IMR-90 (cell line): ENCODE data around the gene FAF2. TPM values are rescaled to one million over a fixed set of nuclear protein-coding genes. Genes with fewer than 3 reads are reported as not detected.

Source experiments
- ATAC-seq: fragments of 200-7000 bp; cut with Tn5 transposase; 2 replicates; pipeline ENCODE4 v1.9.1; 2020; ENCODE audit warnings: low read depth, mild to moderate bottlenecking, moderate library complexity
- BruUV-seq: library from RNA; stranded (reverse); fragments of 400-500 nt; replicated peaks from 2 replicates; lab custom pipeline; 2021; lab: Mats Ljungman, UMichigan
- CTCF ChIA-PET: fragments of 300-600 bp; formaldehyde crosslinking; extraction: SDS; loops from one replicate; lab custom pipeline; 2021; ENCODE audit warnings: antibody characterized with exemption; lab: Yijun Ruan, JAX
- POLR2A ChIA-PET: fragments of 300-600 bp; sonication (Branson Sonifier 250); formaldehyde crosslinking; loops from one replicate; lab custom pipeline; 2022; ENCODE audit warnings: antibody characterized with exemption; ENCODE audit not compliant: unreplicated experiment; lab: Charles Lee
- DNase-seq: peaks from one replicate; pipeline ENCODE4 v3.0.0; 2013
- H2AFZ ChIP-seq: replicated peaks from 2 replicates; pipeline ENCODE3; 2013; ENCODE audit warnings: low read length, mild to moderate bottlenecking; ENCODE audit not compliant: poor library complexity
- H2AK5ac ChIP-seq: 2 replicates; pipeline ENCODE4 v1.6.1; 2013; ENCODE audit warnings: low read depth, low read length, inconsistent platforms
- H2AK9ac ChIP-seq: replicated peaks from 2 replicates; pipeline ENCODE3; 2013; ENCODE audit warnings: mild to moderate bottlenecking, low read depth, low read length, moderate library complexity; ENCODE audit not compliant: poor library complexity
- H2BK120ac ChIP-seq: 2 replicates; pipeline ENCODE4 v1.6.1; 2013; ENCODE audit warnings: low read depth, low read length, inconsistent platforms
- H2BK15ac ChIP-seq: 3 replicates; pipeline ENCODE4 v1.6.1; 2013; ENCODE audit warnings: low read depth, low read length, inconsistent platforms
- H2BK20ac ChIP-seq: 2 replicates; pipeline ENCODE4 v1.6.1; 2013; ENCODE audit warnings: low read depth, mild to moderate bottlenecking, inconsistent platforms, low read length, moderate library complexity
- H2BK5ac ChIP-seq: 2 replicates; pipeline ENCODE4 v1.6.1; 2013; ENCODE audit warnings: mild to moderate bottlenecking, low read depth, low read length, inconsistent platforms; ENCODE audit not compliant: poor library complexity, severe bottlenecking
- H3K14ac ChIP-seq: replicated peaks from 2 replicates; pipeline ENCODE4 v1.6.1; 2013; ENCODE audit warnings: low read depth, low read length, inconsistent platforms
- H3K18ac ChIP-seq: 2 replicates; pipeline ENCODE4 v1.6.1; 2013; ENCODE audit warnings: low read depth, low read length, control low read depth
- H3K23ac ChIP-seq: 2 replicates; pipeline ENCODE4 v1.6.1; 2013; ENCODE audit warnings: low read depth, low read length, inconsistent platforms
- H3K27ac ChIP-seq: 2 replicates; pipeline ENCODE4 v1.5.1; 2013; ENCODE audit warnings: mild to moderate bottlenecking, control low read depth, low read length; ENCODE audit not compliant: insufficient read depth
- H3K27me3 ChIP-seq: 2 replicates; pipeline ENCODE4 v1.6.1; 2013; ENCODE audit warnings: low read length; ENCODE audit not compliant: control insufficient read depth, insufficient read depth
- H3K36me3 ChIP-seq: 2 replicates; pipeline ENCODE4 v1.6.1; 2013; ENCODE audit warnings: low read length, mixed read lengths; ENCODE audit not compliant: control insufficient read depth, insufficient read depth
- H3K4ac ChIP-seq: 2 replicates; pipeline ENCODE4 v1.6.1; 2013; ENCODE audit warnings: low read depth, low read length, inconsistent platforms
- H3K4me1 ChIP-seq: 2 replicates; pipeline ENCODE4 v1.6.1; 2013; ENCODE audit warnings: low read length, mixed read lengths; ENCODE audit not compliant: control insufficient read depth, insufficient read depth
- H3K4me2 ChIP-seq: 2 replicates; pipeline ENCODE4 v1.6.1; 2013; ENCODE audit warnings: low read depth, mild to moderate bottlenecking, control low read depth, low read length, moderate library complexity
- H3K4me3 ChIP-seq: 2 replicates; pipeline ENCODE4 v1.5.1; 2013; ENCODE audit warnings: low read depth, mild to moderate bottlenecking, control low read depth, low read length, moderate library complexity; ENCODE audit not compliant: insufficient read depth
- H3K56ac ChIP-seq: 2 replicates; pipeline ENCODE4 v1.6.1; 2013; ENCODE audit warnings: low read length, inconsistent platforms; ENCODE audit not compliant: insufficient read depth; ENCODE audit errors: extremely low read depth
- H3K79me1 ChIP-seq, 2 experiments: 2 replicates each; pipeline ENCODE4 v1.6.1; 2013; ENCODE audit warnings: low read length in 2 of 2, inconsistent platforms in 1 of 2, low read depth in 1 of 2
- H3K9ac ChIP-seq: 2 replicates; pipeline ENCODE4 v1.6.1; 2013; ENCODE audit warnings: low read depth, low read length, control low read depth
- H3K9me1 ChIP-seq: 2 replicates; pipeline ENCODE4 v1.6.1; 2013; ENCODE audit warnings: low read length, inconsistent platforms; ENCODE audit not compliant: insufficient read depth
- H3K9me3 ChIP-seq: 2 replicates; pipeline ENCODE4 v1.6.1; 2013; ENCODE audit warnings: low read length; ENCODE audit not compliant: control insufficient read depth, insufficient read depth
- H4K20me1 ChIP-seq: 2 replicates; pipeline ENCODE4 v1.6.1; 2013; ENCODE audit warnings: low read length, inconsistent platforms; ENCODE audit not compliant: insufficient read depth
- H4K5ac ChIP-seq: 2 replicates; pipeline ENCODE4 v1.6.1; 2013; ENCODE audit warnings: mild to moderate bottlenecking, low read depth, low read length, control low read depth
- H4K8ac ChIP-seq, 2 experiments: 2 replicates each; pipeline ENCODE4 v1.6.1; 2013; ENCODE audit warnings: low read depth in 2 of 2, low read length in 2 of 2, control low read depth in 1 of 2, inconsistent platforms in 1 of 2
- H4K91ac ChIP-seq: 2 replicates; pipeline ENCODE4 v1.6.1; 2013; ENCODE audit warnings: low read depth, low read length, inconsistent platforms; ENCODE audit not compliant: insufficient read depth
- CEBPB ChIP-seq: IDR thresholded peaks from 2 replicates; pipeline ENCODE4 v1.6.1; 2012; ENCODE audit warnings: low read depth, low read length, improper control_type of control experiment
- POLR2A ChIP-seq: IDR thresholded peaks from 2 replicates; pipeline ENCODE4 v1.6.1; 2012; ENCODE audit warnings: mild to moderate bottlenecking, low read depth, low read length
- RAD21 ChIP-seq: IDR thresholded peaks from 2 replicates; pipeline ENCODE4 v1.6.1; 2012; ENCODE audit warnings: low read length, improper control_type of control experiment
- WGBS, 2 experiments: methylation state at CpG; one replicate each; pipeline versions ENCODE4 v1.1.5 to v1.1.7; 2013; ENCODE audit warnings: missing lambda C conversion rate in 2 of 2; ENCODE audit not compliant: insufficient read length in 1 of 2; ENCODE audit errors: extremely low coverage in 2 of 2; 5-methylcytosine and 5-hydroxymethylcytosine counted together
- dilution Hi-C: fragments of 300-500 bp; cut with HindIII; formaldehyde crosslinking; loops from one replicate; pipeline ENCODE4 v1.14.3; 2018; ENCODE audit warnings: low sequenced_read_pairs; ENCODE audit not compliant: unreplicated experiment
- in situ Hi-C: fragments of 300-500 bp; cut with MboI; formaldehyde crosslinking; loops from 3 replicates; pipeline ENCODE4 v1.14.3; 2019; ENCODE audit warnings: low sequenced_read_pairs, inconsistent platforms, mixed read lengths
- intact Hi-C: fragments of 100-400 bp; cut with micrococcal nuclease; formaldehyde crosslinking; loops from 2 replicates; pipeline ENCODE4 v1.10.0; 2022
- polyA plus RNA-seq, 3 experiments: library from polyadenylated mRNA; depleted of rRNA; stranded (reverse); fragments of >200 nt; gene quantifications; 2 replicates each; pipeline ENCODE4 v1.2.3, GENCODE V29; 2012; ENCODE audit warnings: low replicate concordance in 1 of 3
- total RNA-seq: library from RNA; depleted of rRNA; stranded (reverse); fragments of >200 nt; gene quantifications from 2 replicates; pipeline ENCODE4 v1.2.3, GENCODE V29; 2012
- TF ChIP-seq, protein P1 (sequence below): fragments of 150-350 bp; IDR thresholded peaks from 2 replicates; pipeline ENCODE4 v1.6.1; 2017; ENCODE audit warnings: mild to moderate bottlenecking, antibody characterized with exemption, low read length, low read depth

Gene FAF2
- total and polyA plus RNA-seq, 2 of the 4 experiments (the other 2 are of a cell fraction): 32.9 to 47.0 TPM

DNA sequence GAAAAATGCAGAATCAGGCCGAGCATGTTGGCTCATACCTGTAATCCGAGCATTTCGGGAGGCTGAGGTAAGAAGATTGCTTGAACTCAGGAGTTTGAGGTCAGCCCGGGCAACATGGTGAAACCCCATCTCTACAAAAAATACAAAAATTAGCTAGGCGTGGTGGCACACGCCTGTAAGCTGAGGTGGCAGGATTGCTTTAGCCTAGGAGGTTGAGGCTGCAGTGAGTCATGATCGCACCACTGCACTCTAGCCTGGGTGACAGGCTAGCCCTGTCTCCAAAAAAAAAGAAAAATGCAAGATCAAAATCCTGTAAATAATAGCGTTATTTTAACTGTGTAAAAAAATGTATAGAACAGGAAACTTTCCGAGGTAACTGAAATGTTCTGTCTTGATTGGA lies 49.7 kb downstream of the FAF2 start:
- Histone ChIP-seq H2BK20ac (no peak overlapping the region), H3K36me3 (peaks cover 49% of the 10 kb centered on the region), H3K9me3 (no peaks in the 10 kb centered on the region), H3K4ac (peak overlapping the region; percentile 47; the same call in 1 of the 2 replicates), H2AK9ac (no peak overlapping the region), H3K27me3 (no peaks in the 10 kb centered on the region), H4K8ac (peak overlapping the region in 1 of 2 experiments; percentile 73; a peak in 2 of 4 replicates), H3K14ac (0 out of 2 replicates have a peak overlapping the region, but pooled peaks have one; percentile 52), H3K27ac (no peak overlapping the region), H2BK120ac (no peak overlapping the region), H2BK5ac (peak overlapping the region; percentile 20), H2BK15ac (no peak overlapping the region), H3K9me1 (peaks cover 7% of the 10 kb centered on the region), H3K4me2 (no peak overlapping the region), H3K4me3 (no peak overlapping the region), H3K9ac (no peak overlapping the region), H2AK5ac (0 out of 2 replicates have a peak overlapping the region, but pooled peaks have one; percentile 21), H4K91ac (no peak overlapping the region), H3K79me1 (peaks cover 23 to 42% of the 10 kb centered on the region in 2 experiments), H3K18ac (no peak overlapping the region), H3K4me1 (peaks cover 11% of the 10 kb centered on the region; the same call in 1 of the 2 replicates), H4K5ac (no peak overlapping the region), H4K20me1 (peaks cover 6% of the 10 kb centered on the region; the same call in 1 of the 2 replicates), H3K23ac (no peak overlapping the region), H3K56ac (no peak overlapping the region), H2AFZ (no peak overlapping the region)
- intact Hi-C loops (no loop called here), dilution Hi-C loops (no loop called here), in situ Hi-C loops (no loop called here)
- TF ChIP-seq, protein P1, sequence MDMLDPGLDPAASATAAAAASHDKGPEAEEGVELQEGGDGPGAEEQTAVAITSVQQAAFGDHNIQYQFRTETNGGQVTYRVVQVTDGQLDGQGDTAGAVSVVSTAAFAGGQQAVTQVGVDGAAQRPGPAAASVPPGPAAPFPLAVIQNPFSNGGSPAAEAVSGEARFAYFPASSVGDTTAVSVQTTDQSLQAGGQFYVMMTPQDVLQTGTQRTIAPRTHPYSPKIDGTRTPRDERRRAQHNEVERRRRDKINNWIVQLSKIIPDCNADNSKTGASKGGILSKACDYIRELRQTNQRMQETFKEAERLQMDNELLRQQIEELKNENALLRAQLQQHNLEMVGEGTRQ: no peak
- TF ChIP-seq RAD21 (no peak), POLR2A (no peak), CEBPB (peak; percentile 6; the same call in 1 of the 2 replicates)
- ChIA-PET CTCF (no interaction called here), POLR2A (no interaction called here)
- DNase-seq: peak; percentile 19
- 60% methylated on average over 1 of the region's 9 CpGs; no CpG with 5 or more reads in 1 of the 2 experiments for WGBS, 2 experiments
- ATAC-seq: peak; percentile 18; the same call in 1 of the 2 replicates
- no TSS peak for BruUV-seq
